SK-N-SH (cell line): Measurements from ENCODE around the gene CLEC3A.

ENCODE experiments used
- RFX5 ChIP-seq: IDR thresholded peaks from 2 replicates; pipeline ENCODE4 v1.6.1; 2012; ENCODE audit warnings: mild to moderate bottlenecking, improper control_type of control experiment, low read length
- ZBTB33 ChIP-seq: IDR thresholded peaks from 2 replicates; pipeline ENCODE4 v1.4.0; 2012; ENCODE audit warnings: low read depth, borderline replicate concordance
- TF ChIP-seq, protein P1 (sequence below): fragments of 200-600 bp; sonication (generic); IDR thresholded peaks from 2 replicates; pipeline ENCODE4 v1.6.1; 2017; ENCODE audit warnings: antibody characterized with exemption, mild to moderate bottlenecking, moderate library complexity
- TF ChIP-seq, protein P2 (sequence below): IDR thresholded peaks from 2 replicates; pipeline ENCODE4 v1.4.0; 2012; ENCODE audit warnings: low read depth
- TF ChIP-seq, protein P3 (sequence below): IDR thresholded peaks from 2 replicates; pipeline ENCODE4; 2012
- TF ChIP-seq, protein P4 (sequence below): IDR thresholded peaks from 2 replicates; pipeline ENCODE4 v1.4.0; 2012; ENCODE audit warnings: low read depth, borderline replicate concordance

DNA sequence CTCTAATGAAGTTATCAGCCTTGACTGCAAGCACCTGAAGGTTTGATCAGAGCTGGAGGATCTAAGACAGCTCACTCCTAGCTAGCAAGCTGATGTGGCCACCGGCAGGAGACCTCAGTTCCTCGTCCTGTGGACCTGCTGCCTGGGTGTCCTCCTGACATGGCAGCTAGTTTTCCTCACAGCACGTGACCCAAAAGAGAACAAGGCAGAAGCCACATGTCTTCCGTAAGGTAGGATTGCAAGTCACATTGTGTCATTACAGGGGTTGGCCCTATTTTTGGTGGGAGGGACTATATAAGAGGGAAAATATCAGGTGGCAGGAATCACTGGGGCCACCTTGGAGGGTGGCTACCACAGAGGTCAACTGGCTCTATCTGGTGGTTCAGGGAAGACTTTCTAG is 59.0 kb downstream of the CLEC3A start:
- TF ChIP-seq, protein P1, sequence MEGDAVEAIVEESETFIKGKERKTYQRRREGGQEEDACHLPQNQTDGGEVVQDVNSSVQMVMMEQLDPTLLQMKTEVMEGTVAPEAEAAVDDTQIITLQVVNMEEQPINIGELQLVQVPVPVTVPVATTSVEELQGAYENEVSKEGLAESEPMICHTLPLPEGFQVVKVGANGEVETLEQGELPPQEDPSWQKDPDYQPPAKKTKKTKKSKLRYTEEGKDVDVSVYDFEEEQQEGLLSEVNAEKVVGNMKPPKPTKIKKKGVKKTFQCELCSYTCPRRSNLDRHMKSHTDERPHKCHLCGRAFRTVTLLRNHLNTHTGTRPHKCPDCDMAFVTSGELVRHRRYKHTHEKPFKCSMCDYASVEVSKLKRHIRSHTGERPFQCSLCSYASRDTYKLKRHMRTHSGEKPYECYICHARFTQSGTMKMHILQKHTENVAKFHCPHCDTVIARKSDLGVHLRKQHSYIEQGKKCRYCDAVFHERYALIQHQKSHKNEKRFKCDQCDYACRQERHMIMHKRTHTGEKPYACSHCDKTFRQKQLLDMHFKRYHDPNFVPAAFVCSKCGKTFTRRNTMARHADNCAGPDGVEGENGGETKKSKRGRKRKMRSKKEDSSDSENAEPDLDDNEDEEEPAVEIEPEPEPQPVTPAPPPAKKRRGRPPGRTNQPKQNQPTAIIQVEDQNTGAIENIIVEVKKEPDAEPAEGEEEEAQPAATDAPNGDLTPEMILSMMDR: no peak
- TF ChIP-seq ZBTB33: no peak
- no peak for TF ChIP-seq RFX5
- TF ChIP-seq, protein P2, sequence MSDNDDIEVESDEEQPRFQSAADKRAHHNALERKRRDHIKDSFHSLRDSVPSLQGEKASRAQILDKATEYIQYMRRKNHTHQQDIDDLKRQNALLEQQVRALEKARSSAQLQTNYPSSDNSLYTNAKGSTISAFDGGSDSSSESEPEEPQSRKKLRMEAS: no peak
- TF ChIP-seq, protein P3, sequence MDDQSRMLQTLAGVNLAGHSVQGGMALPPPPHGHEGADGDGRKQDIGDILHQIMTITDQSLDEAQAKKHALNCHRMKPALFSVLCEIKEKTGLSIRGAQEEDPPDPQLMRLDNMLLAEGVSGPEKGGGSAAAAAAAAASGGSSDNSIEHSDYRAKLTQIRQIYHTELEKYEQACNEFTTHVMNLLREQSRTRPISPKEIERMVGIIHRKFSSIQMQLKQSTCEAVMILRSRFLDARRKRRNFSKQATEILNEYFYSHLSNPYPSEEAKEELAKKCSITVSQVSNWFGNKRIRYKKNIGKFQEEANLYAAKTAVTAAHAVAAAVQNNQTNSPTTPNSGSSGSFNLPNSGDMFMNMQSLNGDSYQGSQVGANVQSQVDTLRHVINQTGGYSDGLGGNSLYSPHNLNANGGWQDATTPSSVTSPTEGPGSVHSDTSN: no peak
- TF ChIP-seq, protein P4, sequence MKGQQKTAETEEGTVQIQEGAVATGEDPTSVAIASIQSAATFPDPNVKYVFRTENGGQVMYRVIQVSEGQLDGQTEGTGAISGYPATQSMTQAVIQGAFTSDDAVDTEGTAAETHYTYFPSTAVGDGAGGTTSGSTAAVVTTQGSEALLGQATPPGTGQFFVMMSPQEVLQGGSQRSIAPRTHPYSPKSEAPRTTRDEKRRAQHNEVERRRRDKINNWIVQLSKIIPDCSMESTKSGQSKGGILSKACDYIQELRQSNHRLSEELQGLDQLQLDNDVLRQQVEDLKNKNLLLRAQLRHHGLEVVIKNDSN: no peak
